Measurements from ENCODE around the gene NMNAT3. TPM values are rescaled to one million over a fixed set of nuclear protein-coding genes. Genes with fewer than 3 reads are reported as not detected.

The NMNAT3 gene
- polyA plus RNA-seq, 5 donors = 5.0 to 6.8 (median 6.3) TPM

DNA sequence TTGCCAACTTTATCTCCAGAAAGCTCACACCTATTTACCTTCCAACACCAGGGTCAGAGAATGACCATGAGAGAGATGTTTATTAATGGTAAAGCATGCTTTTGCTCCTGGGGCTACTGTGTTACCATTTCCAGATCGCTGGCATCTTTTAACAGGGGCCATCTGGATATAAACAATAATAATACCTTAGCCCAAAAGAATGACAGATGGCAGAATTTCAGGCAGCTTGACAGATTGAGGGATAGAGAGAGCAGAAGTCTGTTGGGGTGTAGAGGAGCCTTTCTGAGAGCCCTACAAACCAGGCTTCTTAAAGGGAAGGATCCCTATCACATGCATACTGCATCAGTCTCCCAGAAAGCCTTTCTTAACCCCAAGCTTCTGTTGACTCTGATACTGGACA is 156.0 kb downstream of the NMNAT3 start:
- DNase-seq = no peak

DNA sequence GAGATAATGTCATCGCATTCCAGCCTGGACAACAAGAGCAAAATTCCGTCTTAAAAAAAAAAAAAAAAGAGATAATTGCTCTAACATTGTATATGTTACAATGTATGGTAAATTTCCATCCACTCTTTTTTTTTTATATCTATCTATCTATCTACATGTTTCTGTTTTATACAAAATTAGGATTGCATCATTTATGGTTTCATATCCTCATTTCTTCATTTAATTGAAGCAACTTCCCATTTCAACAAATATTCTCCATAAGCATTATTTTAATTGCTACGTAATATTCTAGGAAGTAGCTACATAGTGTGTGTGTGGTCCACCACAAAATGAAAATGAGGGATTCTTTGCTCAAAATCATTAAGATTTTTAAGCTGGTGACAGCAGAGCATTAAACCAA is 156.6 kb downstream of the NMNAT3 start:
- DNase-seq = no peak

DNA sequence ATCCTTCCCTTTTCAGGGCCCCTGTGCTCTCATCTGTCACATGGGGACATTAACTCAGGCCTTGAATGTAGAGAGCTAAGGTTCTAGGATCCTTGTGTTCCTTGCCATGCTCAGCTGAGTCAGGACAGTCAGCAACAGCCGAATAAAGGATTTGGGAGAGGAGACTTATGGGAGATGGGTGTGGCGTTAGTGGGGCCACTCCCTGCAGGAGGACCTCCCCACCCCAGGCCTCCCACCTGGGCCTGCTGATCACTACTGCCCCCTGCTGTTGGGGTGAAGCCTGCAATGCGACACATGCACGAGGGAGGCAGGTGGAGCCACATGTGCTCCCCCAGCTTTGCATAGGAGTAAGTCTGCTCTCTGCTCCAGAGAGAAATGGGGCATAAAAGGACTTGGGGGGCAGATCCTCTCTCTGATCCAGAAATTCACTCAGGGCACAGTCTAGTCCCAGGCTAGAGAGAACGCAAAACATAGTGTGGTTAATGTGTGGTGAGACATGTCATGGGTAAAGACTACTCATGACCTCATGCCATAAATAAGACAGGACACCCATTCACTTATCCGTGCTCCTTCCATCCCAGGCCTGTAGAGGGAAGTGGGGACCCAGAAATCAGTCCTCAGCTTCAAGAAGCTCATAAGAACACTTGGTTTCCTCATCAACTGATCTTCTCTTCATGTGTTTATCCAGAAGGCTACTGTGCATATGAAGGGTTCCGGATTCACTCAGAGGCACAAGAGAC is 157.6 kb downstream of the NMNAT3 start:
- no peak for DNase-seq

DNA sequence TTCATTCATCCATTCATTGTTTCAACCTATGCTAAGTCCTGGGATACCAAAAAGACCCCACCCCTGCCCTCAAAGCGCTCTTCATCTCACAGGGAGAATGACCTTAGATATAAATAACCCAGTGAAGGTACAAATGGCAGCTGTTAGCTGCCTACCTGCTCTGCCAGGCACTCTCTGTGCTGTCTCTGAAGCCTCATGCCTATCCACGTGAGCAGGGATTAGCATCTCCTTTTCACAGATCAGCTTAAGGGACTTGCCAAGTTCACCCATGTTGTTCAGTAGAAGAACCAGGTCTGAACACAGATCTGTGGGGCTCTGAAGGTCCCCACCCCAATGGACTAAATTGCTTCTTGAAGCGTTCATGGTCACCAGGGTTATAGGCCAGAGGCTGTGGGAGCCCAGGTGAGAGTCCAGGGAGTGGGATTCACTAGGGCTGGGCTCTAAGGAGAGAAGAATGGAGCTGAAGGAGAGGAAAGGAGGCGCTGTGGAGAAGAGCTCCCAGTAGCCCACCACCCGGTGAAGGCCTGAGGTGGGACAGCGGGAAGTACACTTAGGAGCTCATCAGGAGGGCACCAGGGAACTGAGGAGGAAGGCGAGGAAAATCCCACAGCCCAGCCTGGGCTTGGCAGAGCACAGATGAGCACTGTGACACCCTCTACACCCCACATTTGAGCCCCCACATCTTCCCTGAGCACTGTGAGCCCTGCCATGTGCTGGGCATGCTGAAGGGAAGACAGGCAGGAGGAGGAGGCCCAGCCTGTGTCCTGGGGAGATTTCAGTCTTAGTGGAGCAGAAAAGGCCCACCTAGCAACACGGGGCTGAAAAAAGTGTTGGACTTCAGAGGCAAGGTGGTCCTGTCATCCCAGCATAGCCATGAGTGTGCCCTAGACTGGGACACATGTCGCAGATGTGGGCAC is 158.6 kb downstream of the NMNAT3 start:
- no peak for DNase-seq

DNA sequence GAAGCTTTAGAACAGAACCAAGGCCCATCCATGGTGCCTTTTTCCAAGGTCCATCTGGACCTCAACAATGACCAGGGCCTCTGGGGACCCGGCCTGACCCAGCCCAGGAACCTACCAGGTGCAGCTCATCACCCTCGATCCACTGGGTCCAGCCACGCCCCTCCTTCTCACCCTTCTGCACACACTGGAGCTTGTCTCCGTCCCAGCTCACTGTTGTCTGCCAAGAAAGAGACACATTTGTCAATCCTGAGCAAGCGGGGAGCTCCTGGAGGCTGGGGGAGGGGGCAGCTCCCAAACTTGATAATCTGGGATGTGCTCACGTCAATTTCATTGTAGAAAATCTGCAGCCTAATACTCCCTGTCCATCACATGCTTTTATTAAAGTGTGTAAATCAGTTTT is 159.5 kb downstream of the NMNAT3 start:
- no peak for DNase-seq

DNA sequence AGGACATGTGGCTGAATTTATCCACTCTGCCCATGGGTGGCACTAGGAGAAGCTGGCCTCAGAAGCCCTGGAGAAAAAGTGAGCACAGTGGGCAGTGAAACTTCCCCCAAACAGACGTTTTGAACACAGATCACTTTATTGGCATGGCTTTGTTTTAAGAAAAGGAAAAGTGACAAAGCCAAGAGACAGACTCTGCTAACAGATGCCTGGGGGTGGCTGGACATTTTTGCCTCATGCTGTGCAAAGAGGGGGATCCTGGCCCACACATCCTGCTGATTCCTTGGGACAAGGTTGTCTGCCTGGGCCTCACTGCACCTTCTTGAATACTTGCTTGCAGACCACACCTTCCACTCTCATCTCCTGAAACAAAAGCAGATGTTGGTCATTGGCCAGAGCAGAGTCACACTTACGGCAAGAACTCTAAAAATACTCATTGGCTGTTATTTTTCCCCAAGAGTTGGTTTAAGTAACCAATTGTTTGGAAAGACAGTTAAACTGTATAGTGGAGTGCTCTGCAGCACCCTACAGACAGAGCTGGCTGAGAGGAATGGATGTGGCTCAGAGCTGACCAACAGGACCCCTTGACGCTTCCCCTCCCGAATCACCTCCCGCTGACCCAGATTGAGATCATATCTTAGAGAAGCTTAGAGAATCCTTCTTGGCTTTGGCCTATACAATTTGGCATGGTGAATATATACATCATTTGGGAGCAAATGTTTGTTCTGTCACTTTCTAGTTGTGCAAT is 160.3 kb downstream of the NMNAT3 start:
- DNase-seq = peak in 1 of 2 donors; percentile 31

DNA sequence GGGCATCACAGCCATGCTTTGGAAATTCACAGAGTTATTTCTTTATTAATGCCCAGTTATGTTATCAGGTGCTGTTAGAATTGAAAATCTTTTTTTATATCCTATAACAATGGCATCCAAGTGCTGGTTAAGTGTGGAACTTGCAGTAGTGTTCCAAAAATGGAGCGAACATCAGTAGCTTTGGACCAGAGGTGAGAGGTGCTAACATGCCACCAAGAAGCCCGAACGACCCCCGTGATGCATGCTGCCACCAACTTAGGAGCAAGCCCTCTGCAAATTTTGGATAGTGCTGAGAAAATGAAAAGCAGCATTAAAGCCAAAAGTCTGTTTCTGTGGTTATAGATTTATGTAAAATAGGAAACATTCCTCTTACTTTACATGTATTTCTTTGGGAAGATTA is 163.0 kb downstream of the NMNAT3 start:
- DNase-seq = no peak

Other genes with a start within 250 kb of the NMNAT3 start
- gene RBP2, start 201.5 kb downstream of the NMNAT3 start, polyA plus RNA-seq (ENCODE audit: insufficient read depth in 1 of 5, insufficient read length in 5 of 5, low replicate concordance in 1 of 5) = 1 to 10 TPM in 1 of 5 donors, under 1 TPM in 4; 0.51 to 1.0 (median 0.88) TPM
- 100 to 1,000 TPM; 234 to 328 (median 256) TPM for gene RBP1, start 138.2 kb downstream of the NMNAT3 start, polyA plus RNA-seq (ENCODE audit: insufficient read depth in 1 of 5, insufficient read length in 5 of 5, low replicate concordance in 1 of 5)